ENCODE measurements around the gene TECR.
"Not testable (repeated sequence)": the region's sequence is repeated elsewhere in the genome, so short reads cannot be mapped to it uniquely, and the experiment has no call there.

The TECR gene

DNA sequence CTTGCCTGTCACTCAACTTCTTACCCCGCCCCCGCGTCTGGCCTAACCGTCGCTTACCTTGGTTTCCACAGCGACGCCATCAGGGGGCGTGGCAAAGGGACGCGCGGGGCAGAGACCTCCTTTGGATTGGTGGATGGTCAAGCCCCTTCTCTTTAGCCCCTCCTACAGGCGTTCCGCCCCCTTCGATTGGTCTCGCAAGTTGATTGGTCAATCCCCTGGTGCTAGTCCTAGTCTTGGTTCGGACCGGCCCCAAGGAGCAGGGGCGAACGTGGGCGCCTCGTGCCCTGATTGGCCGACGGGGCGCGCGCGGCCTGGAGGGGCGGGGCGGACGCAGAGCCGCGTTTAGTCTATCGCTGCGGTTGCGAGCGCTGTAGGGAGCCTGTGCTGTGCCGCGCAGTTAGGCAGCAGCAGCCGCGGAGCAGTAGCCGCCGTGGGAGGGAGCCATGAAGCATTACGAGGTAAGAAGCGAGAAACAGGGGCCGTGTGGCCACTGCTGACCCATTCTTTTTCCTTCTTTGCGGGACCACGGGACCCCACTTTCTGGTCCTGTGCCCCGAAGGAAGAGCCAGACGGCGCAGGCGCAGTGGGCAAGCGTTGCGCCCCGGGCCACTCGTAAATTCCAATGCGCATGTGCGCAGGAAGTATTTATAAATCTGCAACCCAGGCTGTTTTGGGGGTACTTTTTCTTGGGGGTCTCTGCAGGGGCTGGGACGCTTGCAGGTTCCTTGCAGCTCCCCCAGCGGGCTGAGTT lies at the start of gene TECR:
Gene TECR (plus strand): TSS at position 341 of the 751 bp plus-strand sequence. CDS start 103 bp downstream, at position 444.
- DNase-seq (ENCODE audit: low spot score): peak; percentile 100

GRCh38 chr19:14479975-14480699 lies 49.3 kb upstream of the TECR start:
- DNase-seq (ENCODE audit: low spot score): peak; percentile 88

DNA sequence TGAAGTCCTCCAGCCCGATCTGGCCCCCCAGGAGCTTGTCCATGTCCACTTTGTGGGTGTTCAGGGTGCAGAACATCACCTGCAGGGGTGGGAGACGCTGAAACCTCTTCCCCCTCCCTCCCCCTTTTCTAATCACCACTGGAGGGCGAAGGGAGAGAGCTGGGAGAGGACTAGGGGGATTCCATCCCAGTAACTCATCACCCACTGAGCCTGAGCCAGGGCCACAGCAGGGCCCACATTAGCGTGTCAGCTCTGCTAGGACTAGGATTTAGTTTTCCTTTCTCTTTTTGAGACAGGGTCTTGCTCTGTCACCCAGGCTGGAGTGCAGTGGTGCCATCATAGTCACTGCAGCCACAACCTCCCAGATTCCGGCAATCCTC lies 48.7 kb upstream of the TECR start:
- DNase-seq (ENCODE audit: low spot score): no peak

GRCh38 chr19:14482172-14482941 lies 47.0 kb upstream of the TECR start:
- no peak for DNase-seq (ENCODE audit: low spot score)

DNA sequence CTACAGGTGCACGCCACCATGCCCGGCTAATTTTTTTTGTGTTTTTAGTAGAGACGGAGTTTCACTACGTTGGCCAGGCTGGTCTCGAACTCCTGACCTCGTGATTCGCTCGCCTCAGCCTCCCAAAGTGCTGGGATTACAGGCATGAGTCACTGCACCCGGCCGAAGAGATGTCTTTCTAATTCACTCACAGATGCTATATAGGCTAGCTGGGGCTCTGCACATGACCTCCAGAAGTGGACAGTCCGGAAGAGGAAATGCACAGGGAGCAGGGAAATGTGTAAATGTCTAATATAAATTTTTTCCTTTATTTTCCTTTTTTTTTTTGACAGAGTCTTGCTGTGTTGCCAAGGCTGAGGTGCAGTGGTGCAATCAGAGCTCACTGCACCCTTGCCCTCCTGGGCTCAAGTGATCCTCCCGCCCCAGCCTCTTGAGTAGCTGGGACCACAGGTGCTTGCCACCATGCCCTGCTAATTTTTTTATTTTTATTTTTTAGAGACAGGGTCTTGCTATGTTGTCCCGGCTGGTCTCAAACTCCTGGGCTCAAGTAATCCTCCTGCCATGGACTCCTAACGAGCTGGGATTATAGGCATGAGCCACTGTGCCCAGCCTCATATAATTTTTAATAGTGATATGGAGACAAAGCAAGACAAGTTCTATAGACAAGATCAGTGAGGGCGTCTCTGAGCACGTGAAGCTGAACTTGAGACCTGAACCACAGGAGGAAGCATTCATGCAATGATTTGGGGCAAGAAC lies 41.8 kb upstream of the TECR start:
- DNase-seq (ENCODE audit: low spot score): no peak

- no peak for DNase-seq (ENCODE audit: low spot score)
Measured at GRCh38 chr19:14492756-14493337, 36.5 kb upstream of the TECR start.

DNA sequence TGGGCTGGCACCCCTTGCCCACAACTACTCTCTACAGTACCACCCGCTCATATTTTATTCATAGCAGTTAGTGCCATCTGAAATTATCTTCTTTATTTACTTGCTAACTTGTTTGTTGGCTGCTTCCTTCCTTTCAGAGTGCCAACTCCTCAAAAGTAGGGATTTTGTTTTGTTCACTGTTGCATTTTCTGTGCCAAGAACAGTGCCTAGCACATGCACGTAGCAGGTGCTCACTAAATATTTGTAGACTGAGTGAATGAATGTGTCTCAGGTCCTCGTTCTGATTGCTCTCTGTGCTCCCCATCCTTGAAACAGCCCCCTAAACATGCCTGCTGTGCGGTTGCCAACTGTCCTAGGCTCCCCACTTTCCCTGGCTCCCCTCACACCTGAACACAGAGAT lies 35.0 kb upstream of the TECR start:
- DNase-seq (ENCODE audit: low spot score): no peak

GRCh38 chr19:14494910-14495671 lies 34.3 kb upstream of the TECR start:
- no peak for DNase-seq (ENCODE audit: low spot score)

DNA sequence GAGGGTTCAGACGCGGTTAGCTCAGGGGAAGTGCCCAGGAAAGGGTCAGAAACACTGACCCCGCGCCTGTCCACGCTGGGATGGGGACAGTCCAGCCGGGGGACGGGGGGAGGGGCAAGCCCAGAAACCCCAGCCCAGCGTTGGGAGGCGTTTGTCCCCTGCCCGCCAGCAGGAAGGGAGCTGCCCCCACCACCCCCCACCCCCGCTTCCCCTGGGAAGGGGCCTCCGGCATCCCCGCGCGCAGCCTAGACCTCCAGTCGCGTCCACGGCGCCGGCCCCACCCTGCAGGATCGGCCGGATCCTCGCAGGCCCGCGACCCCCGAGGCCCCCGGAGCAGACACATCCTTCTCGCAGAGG lies 33.7 kb upstream of the TECR start:
- no peak for DNase-seq (ENCODE audit: low spot score)

GRCh38 chr19:14496029-14496833 lies 33.2 kb upstream of the TECR start, which contains the start of gene GIPC1:
Gene GIPC1, minus strand, starts transcription at chr19:14496127. Its CDS starts 13,151 bp downstream, at chr19:14482976.
- DNase-seq (ENCODE audit: low spot score): peak; percentile 99

- DNase-seq (ENCODE audit: low spot score): no peak
Measured at GRCh38 chr19:14496834-14497227, 32.6 kb upstream of the TECR start.

GRCh38 chr19:14497228-14497921 lies 32.0 kb upstream of the TECR start:
- no peak for DNase-seq (ENCODE audit: low spot score)

DNA sequence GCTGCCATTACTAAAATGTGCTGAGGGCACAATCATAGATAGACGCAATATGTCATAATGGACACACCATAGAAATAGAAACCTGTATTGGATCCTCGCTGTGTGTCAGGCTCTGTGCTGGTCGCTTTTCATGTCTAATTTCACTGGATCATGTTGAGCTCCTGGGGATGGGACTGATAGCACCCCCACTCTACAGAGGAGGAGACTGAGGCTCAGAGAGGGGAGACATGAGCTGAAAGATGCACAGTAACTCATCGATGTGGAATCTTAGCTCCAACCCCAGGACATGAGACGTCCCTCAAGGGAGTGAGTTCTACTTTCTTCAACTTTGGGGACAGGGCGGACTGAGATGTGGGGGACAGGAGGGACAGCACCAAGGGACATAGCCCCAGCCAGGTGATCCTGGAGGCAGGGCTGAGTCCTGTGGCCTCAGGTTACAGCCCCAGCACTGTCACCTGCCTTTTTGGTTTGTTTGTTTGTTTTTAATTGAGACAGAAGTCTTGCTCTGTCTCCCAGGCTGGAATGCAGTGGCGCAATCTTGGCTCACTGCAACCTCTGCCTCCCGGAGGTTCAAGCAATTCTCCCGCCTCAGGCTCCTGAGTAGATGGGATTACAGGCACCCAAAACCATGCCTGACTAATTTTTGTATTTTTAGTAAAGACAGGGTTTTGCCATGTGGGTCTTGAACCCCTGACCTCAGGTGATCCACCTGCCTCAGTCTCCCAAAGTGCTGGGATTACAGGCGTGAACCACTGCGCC lies 26.9 kb upstream of the TECR start:
- no peak for DNase-seq (ENCODE audit: low spot score)

DNA sequence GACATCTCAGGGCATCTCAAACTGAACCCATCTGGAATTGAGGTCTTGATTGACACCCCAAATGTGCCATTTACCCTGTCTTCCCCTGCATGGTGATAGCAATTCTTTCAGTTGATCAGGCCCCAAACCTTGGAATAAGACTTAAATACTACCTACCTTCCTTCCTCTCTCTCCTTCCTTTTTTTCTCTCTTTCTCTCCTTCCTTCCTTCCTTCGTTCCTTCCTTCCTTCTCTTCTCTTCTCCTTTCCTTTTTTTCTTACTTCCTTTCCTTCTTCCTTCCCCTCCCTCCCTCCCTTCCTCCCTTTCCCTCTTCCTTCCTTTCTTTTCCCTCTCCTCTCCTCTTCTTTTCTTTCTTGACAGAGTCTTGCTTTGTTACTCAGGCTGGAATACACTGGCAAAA lies 26.1 kb upstream of the TECR start:
- DNase-seq (ENCODE audit: low spot score): no peak

GRCh38 chr19:14504575-14504974 lies 24.8 kb upstream of the TECR start:
- not testable (repeated sequence) for DNase-seq (ENCODE audit: low spot score)

- DNase-seq (ENCODE audit: low spot score): peak; percentile 84
Measured at GRCh38 chr19:14505488-14506239, 23.7 kb upstream of the TECR start.

DNA sequence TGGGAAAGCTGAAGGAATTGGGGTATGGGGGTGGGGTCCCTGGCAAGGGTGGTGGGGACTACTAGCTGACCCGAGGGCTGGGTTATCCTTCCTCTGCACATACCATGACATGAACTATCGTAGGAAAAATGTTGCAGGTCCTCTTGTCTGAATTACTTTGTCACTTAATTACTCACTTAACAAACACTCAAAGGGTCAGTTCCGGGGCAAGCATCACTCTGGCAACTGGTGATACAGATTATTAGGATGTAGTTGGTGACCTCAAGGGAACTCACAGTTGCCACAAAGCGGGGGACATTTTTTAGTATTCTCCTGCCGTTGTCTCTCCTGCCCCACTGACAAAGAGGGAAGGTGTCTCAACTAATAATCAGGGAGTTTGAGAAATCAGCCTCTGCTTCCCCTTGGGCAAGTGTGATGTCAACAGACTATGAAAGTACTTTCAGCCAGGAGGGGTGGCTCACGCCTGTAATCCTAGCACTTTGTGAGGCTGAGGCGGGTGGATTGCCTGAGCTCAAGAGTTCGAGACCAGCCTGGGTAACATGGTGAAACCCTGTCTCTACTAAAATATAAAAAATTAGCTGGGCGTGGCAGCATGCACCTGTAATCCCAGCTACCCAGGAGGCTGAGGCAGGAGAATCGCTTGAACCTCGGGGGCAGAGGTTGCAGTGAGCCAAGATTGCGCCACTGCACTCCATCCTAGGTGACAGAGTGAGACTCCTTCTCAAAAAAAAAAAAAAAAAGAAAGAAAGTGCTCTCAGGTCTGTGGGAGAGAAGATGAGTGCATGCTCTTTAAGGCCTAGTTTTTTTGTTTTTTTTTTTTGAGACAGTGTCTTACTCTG lies 21.5 kb upstream of the TECR start:
- DNase-seq (ENCODE audit: low spot score): no peak
